IPS DF 6.9 (cell line): ENCODE measurements around the gene ESRP2.

ENCODE experiments used
- DNase-seq: peaks from one replicate; pipeline ENCODE4 v3.0.0-alpha.2; 2013; ENCODE audit warnings: low read depth, low spot score
- H3K27ac ChIP-seq: one replicate; pipeline ENCODE4 v1.5.1; 2013; ENCODE audit warnings: low read length, control low read depth
- H3K27me3 ChIP-seq: 2 replicates; pipeline ENCODE4 v1.6.1; 2013; ENCODE audit warnings: mild to moderate bottlenecking, low read length; ENCODE audit not compliant: control insufficient read depth, insufficient read depth
- H3K36me3 ChIP-seq: 2 replicates; pipeline ENCODE4 v1.6.1; 2013; ENCODE audit warnings: low read length; ENCODE audit not compliant: control insufficient read depth, insufficient read depth
- H3K4me1 ChIP-seq: 2 replicates; pipeline ENCODE4 v1.6.1; 2013; ENCODE audit warnings: low read length; ENCODE audit not compliant: control insufficient read depth, insufficient read depth
- H3K4me3 ChIP-seq: 2 replicates; pipeline ENCODE4 v1.5.1; 2013; ENCODE audit warnings: mild to moderate bottlenecking, low read length
- H3K9me3 ChIP-seq: 2 replicates; pipeline ENCODE4 v1.6.1; 2013; ENCODE audit warnings: low read length, inconsistent platforms; ENCODE audit not compliant: control insufficient read depth, insufficient read depth
- WGBS: extraction: QIAGEN DNeasy Blood & Tissue Kit; methylation state at CpG from one replicate; pipeline ENCODE4 v1.1.7; 2013; ENCODE audit warnings: mixed read lengths, missing lambda C conversion rate; ENCODE audit not compliant: insufficient read length, insufficient coverage; 5-methylcytosine and 5-hydroxymethylcytosine counted together

ESRP2 gene

GRCh38 chr16:68263559-68264127, 27.7 kb upstream of the ESRP2 start:
- WGBS: no CpG with 5 or more reads among the region's 11 CpGs
- no peaks in the 10 kb centered on the region for H3K9me3 ChIP-seq
- peaks cover 2% of the 10 kb centered on the region; the same call in 1 of the 2 replicates for H3K36me3 ChIP-seq
- H3K27ac ChIP-seq: no peak overlapping the region
- H3K4me3 ChIP-seq: peak overlapping the region; percentile 97; the same call in 1 of the 2 replicates
- H3K4me1 ChIP-seq: peaks cover 2% of the 10 kb centered on the region; the same call in 1 of the 2 replicates
- DNase-seq: no peak
- H3K27me3 ChIP-seq: no peaks in the 10 kb centered on the region

DNA sequence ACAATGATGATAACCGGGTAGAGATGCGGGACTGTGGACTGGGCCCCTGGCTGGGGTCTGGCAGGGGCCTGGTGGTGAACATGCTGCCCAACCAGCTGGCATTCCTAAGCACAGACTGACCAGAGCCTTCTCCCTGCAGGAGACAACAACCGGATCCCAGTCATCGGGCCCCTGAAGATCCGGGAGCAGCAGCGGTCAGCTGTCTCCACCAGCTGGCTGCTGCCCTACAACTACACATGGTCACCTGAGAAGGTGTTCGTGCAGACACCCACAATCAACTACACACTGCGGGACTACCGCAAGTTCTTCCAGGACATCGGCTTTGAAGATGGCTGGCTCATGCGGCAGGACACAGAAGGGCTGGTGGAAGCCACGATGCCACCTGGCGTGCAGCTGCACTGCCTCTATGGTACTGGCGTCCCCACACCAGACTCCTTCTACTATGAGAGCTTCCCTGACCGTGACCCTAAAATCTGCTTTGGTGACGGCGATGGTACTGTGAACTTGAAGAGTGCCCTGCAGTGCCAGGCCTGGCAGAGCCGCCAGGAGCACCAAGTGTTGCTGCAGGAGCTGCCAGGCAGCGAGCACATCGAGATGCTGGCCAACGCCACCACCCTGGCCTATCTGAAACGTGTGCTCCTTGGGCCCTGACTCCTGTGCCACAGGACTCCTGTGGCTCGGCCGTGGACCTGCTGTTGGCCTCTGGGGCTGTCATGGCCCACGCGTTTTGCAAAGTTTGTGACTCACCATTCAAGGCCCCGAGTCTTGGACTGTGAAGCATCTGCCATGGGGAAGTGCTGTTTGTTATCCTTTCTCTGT, 23.3 kb upstream of the ESRP2 start:
- WGBS: no CpG with 5 or more reads among the region's 27 CpGs
- H3K27ac ChIP-seq: no peak overlapping the region
- H3K27me3 ChIP-seq: no peaks in the 10 kb centered on the region
- DNase-seq: no peak
- no peak overlapping the region for H3K4me3 ChIP-seq
- H3K4me1 ChIP-seq: no peaks in the 10 kb centered on the region
- H3K36me3 ChIP-seq: peaks cover 2% of the 10 kb centered on the region; the same call in 1 of the 2 replicates
- no peaks in the 10 kb centered on the region for H3K9me3 ChIP-seq

- H3K27ac ChIP-seq: no peak overlapping the region
- no peak for DNase-seq
- H3K36me3 ChIP-seq: peaks cover 2% of the 10 kb centered on the region; the same call in 1 of the 2 replicates
- H3K4me1 ChIP-seq: no peaks in the 10 kb centered on the region
- no peaks in the 10 kb centered on the region for H3K27me3 ChIP-seq
- no CpG with 5 or more reads among the region's 13 CpGs for WGBS
- H3K9me3 ChIP-seq: no peaks in the 10 kb centered on the region
- H3K4me3 ChIP-seq: no peak overlapping the region
Measured at GRCh38 chr16:68257906-68258800, 22.2 kb upstream of the ESRP2 start.

DNA sequence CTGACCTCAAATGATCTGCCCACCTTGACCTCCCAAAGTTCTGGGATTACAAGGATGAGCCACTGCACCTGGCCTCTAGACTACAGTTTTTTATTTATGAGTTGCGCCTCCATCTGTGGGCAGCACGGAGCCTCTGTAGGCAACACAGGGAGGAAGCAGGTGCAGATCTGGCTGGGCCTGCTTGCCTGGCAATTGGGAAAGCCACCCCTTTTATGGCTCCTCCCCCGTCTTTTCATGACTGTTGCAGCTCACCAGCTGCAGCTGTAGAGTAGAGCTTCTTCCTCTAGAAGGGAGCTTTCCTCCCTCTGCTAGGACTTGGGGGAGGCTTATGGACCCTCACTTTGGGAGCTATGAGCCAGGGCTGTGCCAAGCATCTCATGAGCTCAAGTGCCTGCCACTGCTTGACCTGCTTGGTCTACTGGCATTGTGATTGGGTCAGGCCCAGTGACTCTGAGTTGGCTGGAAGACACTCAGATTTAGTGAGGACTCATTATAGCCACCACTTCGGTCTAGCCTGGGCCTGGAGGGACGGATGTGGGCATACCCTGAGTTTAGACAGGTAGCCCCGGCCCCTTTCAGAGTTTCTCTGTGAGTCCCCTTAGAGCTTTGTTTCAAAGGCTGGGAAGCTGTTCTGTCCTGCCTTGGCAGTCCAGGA, 21.5 kb upstream of the ESRP2 start:
- no peak for DNase-seq
- no peaks in the 10 kb centered on the region for H3K4me1 ChIP-seq
- no CpG with 5 or more reads among the region's 6 CpGs for WGBS
- no peak overlapping the region for H3K4me3 ChIP-seq
- H3K36me3 ChIP-seq: peaks cover 2% of the 10 kb centered on the region; the same call in 1 of the 2 replicates
- no peaks in the 10 kb centered on the region for H3K9me3 ChIP-seq
- no peak overlapping the region for H3K27ac ChIP-seq
- H3K27me3 ChIP-seq: no peaks in the 10 kb centered on the region

GRCh38 chr16:68255712-68256111, 19.8 kb upstream of the ESRP2 start:
- Histone ChIP-seq H3K27ac (no peak overlapping the region), H3K27me3 (no peaks in the 10 kb centered on the region), H3K4me3 (no peak overlapping the region), H3K4me1 (no peaks in the 10 kb centered on the region), H3K36me3 (peaks cover 2% of the 10 kb centered on the region; the same call in 1 of the 2 replicates), H3K9me3 (no peaks in the 10 kb centered on the region)
- no peak for DNase-seq
- WGBS: no CpG with 5 or more reads among the region's 18 CpGs

GRCh38 chr16:68253721-68254120, 17.8 kb upstream of the ESRP2 start:
- Histone ChIP-seq H3K4me3 (no peak overlapping the region), H3K4me1 (no peaks in the 10 kb centered on the region), H3K36me3 (no peaks in the 10 kb centered on the region; the same call in 1 of the 2 replicates), H3K27ac (no peak overlapping the region), H3K27me3 (no peaks in the 10 kb centered on the region), H3K9me3 (no peaks in the 10 kb centered on the region)
- WGBS: no CpG with 5 or more reads among the region's 4 CpGs
- DNase-seq: no peak

DNA sequence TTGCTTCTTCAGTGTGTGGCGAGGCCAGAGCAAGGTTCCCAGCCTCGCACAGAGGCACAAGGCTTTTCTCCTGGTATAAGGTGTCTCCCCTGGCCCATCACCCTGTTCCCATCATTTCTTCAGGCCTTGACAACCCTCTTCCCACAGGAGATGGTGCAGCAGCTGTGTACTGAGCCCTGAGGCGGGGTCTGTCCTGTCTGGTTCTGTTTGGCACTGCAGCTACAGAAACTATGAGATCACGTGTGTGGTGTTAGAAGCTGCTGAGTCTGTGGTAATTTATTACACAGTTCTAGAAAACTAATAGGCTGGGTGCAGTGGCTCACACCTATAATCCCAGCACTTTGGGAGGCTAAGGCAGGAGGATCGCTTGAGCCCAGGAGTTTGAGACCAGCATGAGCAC, 16.5 kb upstream of the ESRP2 start:
- Histone ChIP-seq H3K4me1 (no peaks in the 10 kb centered on the region), H3K9me3 (no peaks in the 10 kb centered on the region), H3K27me3 (no peaks in the 10 kb centered on the region), H3K4me3 (no peak overlapping the region), H3K36me3 (no peaks in the 10 kb centered on the region), H3K27ac (no peak overlapping the region)
- no peak for DNase-seq
- no CpG with 5 or more reads among the region's 5 CpGs for WGBS

DNA sequence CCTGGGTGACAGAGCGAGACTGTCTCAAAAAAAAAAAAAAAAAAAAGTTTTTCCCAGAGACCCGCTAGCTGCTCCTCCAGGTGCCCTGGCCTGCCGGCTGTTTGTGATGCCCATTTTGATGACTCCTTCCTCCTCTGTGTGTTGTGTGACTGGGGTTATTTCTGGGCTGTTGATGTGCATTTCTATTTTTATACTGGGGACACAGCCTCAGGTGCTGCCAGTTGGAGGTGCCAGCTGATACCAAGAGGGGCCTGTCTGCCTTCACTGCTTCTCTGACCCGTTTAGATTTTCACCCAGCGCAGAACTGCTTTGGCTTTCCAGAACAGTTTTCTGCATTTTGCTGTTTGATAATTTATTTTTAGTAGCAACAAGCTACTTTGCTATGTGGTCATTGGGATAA, 15.9 kb upstream of the ESRP2 start:
- no CpG with 5 or more reads among the region's 5 CpGs for WGBS
- H3K27ac ChIP-seq: no peak overlapping the region

GRCh38 chr16:68250951-68251350, 15.0 kb upstream of the ESRP2 start:
- whole genome bisulfite sequencing: no CpG with 5 or more reads among the region's 6 CpGs
- H3K27ac ChIP-seq: no peak overlapping the region
- H3K4me3 ChIP-seq: no peak overlapping the region
- no peak for DNase-seq
- no peaks in the 10 kb centered on the region for H3K9me3 ChIP-seq
- no peaks in the 10 kb centered on the region for H3K4me1 ChIP-seq
- H3K27me3 ChIP-seq: no peaks in the 10 kb centered on the region
- H3K36me3 ChIP-seq: no peaks in the 10 kb centered on the region

More for the DNA sequence above, 15.9 kb upstream of the ESRP2 start:
- no peaks in the 10 kb centered on the region for H3K9me3 ChIP-seq
- no peaks in the 10 kb centered on the region for H3K36me3 ChIP-seq
- DNase-seq: no peak
- no peaks in the 10 kb centered on the region for H3K27me3 ChIP-seq
- H3K4me3 ChIP-seq: no peak overlapping the region
- H3K4me1 ChIP-seq: no peaks in the 10 kb centered on the region

- no peak overlapping the region for H3K27ac ChIP-seq
Measured at GRCh38 chr16:68249371-68249770, 13.4 kb upstream of the ESRP2 start.

More at GRCh38 chr16:68249371-68249770, 13.4 kb upstream of the ESRP2 start:
- Histone ChIP-seq H3K4me3 (no peak overlapping the region), H3K36me3 (no peaks in the 10 kb centered on the region), H3K4me1 (no peaks in the 10 kb centered on the region), H3K9me3 (no peaks in the 10 kb centered on the region), H3K27me3 (no peaks in the 10 kb centered on the region)
- no CpG with 5 or more reads among the region's 4 CpGs for WGBS
- no peak for DNase-seq
